ENCODE measurements around the gene CECR2. TPM values are rescaled to one million over a fixed set of nuclear protein-coding genes. Genes with fewer than 3 reads are reported as not detected.
A peak's percentile ranks its signal among the peaks of the same experiment; 100 is the strongest.

The CECR2 gene
- 10 to 100 TPM in 2 of 8 experiments, 1 to 10 TPM in 3, under 1 TPM in 3; 0.09 to 18.4 (median 6.5) TPM for total RNA-seq

GRCh38 chr22:17369439-17370025 is at the start of gene CECR2:
TSS of gene CECR2 (plus strand) at chr22:17369460. CDS start at chr22:17369784, 324 bp downstream.
- in situ Hi-C loops (cut with MboI; ENCODE audit: low pct_unique_long_range_greater_than_20kb in 2 of 9, low sequenced_read_pairs in 9 of 9, unreplicated experiment in 9 of 9), result loop anchor here in 1 of 9 experiments (10.0 kb wide), 1 partner anchor 195 kb away; no protein-coding TSS in a partner anchor
- WGBS, 10 experiments, result no CpG with 5 or more reads among the region's 92 CpGs
- Histone ChIP-seq H3K4me1 (replicated peaks in 1 of 2) (peaks cover 9 to 16% of the 10 kb centered on the region in 2 donors), H3K4me3 (peak within 1 kb of the TSS; percentile 59 to 92 (median 67)), H3K27ac (peak within 1 kb of the TSS; percentile 97 to 100)
- ATAC-seq (replicated peaks in 6 of 8), result peak in 6 of 8 experiments; percentile 66 to 74 (median 70)

- 0 to 10% (median 0%) methylated on average over 1 to 3 of the region's 5 CpGs; no CpG with 5 or more reads in 2 of the 10 experiments for WGBS, 10 experiments
- ATAC-seq (replicated peaks in 6 of 8), result peak in 7 of 8 experiments; percentile 15 to 99 (median 96)
- Histone ChIP-seq H3K4me1 (replicated peaks in 1 of 2) (peaks cover 19 to 27% of the 10 kb centered on the region in 2 donors), H3K27ac (peak overlapping the region in 1 of 2 donors; percentile 48), H3K4me3 (no peak overlapping the region)
- in situ Hi-C loops (cut with MboI; ENCODE audit: low pct_unique_long_range_greater_than_20kb in 2 of 9, low sequenced_read_pairs in 9 of 9, unreplicated experiment in 9 of 9), result loop anchor here in 1 of 9 experiments (25.0 kb wide), 1 partner anchor 93 kb away; no protein-coding TSS in a partner anchor
These were observed 49.7 kb upstream of the CECR2 start for GRCh38 chr22:17319546-17319945.

DNA sequence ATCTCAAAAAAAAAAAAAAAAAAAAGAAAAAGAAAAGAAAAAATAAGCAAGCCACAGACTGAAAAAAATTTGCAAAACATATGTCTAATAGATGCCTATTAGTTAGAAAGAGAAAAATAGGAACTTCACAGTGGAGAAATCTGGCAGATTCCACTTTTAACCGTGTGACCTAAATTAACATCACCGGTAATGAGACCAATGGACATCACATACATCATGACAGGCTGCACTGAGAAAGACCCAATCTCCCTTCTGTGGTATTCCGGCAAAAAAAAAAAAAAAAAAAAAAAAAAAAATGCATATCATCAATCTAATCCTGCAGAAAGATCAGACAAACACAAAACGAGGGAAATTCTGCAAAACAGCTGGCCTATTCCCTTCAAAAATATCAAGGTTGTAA is 46.7 kb upstream of the CECR2 start:
- Histone ChIP-seq H3K4me1 (replicated peaks in 1 of 2) (peaks cover 15 to 21% of the 10 kb centered on the region in 2 donors), H3K27ac (no peak overlapping the region), H3K4me3 (no peak overlapping the region)
- ATAC-seq (replicated peaks in 6 of 8), result peak in 4 of 8 experiments; percentile 31 to 77 (median 56)
- in situ Hi-C loops (cut with MboI; ENCODE audit: low pct_unique_long_range_greater_than_20kb in 2 of 9, low sequenced_read_pairs in 9 of 9, unreplicated experiment in 9 of 9), result loop anchor here in 1 of 9 experiments (25.0 kb wide), 1 partner anchor 90 kb away; no protein-coding TSS in a partner anchor
- 11 to 71% (median 37%) methylated on average over 2 to 4 of the region's 4 CpGs; no CpG with 5 or more reads in 1 of the 10 experiments for whole genome bisulfite sequencing, 10 experiments

DNA sequence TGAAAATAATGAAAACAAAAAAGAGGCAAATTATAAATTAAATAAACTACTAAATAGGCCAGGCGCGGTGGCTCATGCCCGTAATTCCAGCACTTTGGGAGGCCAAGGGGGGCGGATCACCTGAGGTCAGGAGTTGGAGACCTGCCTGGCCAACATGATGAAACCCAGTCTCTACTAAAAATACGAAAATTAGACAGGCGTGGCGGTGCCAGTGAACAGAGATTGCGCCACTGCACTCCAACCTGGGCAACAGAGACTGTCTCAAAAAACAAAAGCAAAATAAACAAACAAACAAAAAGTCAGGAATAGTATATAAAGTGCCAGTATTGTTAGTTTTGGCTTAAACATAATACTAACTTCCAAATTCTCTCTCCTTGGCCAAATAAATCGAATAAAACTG is 37.6 kb upstream of the CECR2 start:
- WGBS, 10 experiments, result 2 to 100% (median 74%) methylated on average over 1 to 9 of the region's 9 CpGs
- Histone ChIP-seq H3K27ac (no peak overlapping the region), H3K4me3 (no peak overlapping the region), H3K4me1 (replicated peaks in 1 of 2) (no peaks in the 10 kb centered on the region)
- no peak for ATAC-seq (replicated peaks in 6 of 8)
- in situ Hi-C loops (cut with MboI; ENCODE audit: low pct_unique_long_range_greater_than_20kb in 2 of 9, low sequenced_read_pairs in 9 of 9, unreplicated experiment in 9 of 9), result no loop called here

GRCh38 chr22:17332109-17332800 is 37.0 kb upstream of the CECR2 start:
- H3K4me1 ChIP-seq (replicated peaks in 1 of 2), result no peaks in the 10 kb centered on the region
- no peak overlapping the region for H3K4me3 ChIP-seq
- ATAC-seq (replicated peaks in 6 of 8), result no peak
- WGBS, 10 experiments, result 7 to 100% (median 84%) methylated on average over 1 to 13 of the region's 16 CpGs; no CpG with 5 or more reads in 1 of the 10 experiments
- H3K27ac ChIP-seq, result no peak overlapping the region
- in situ Hi-C loops (cut with MboI; ENCODE audit: low pct_unique_long_range_greater_than_20kb in 2 of 9, low sequenced_read_pairs in 9 of 9, unreplicated experiment in 9 of 9), result no loop called here

- 0 to 100% (median 83%) methylated on average over 1 to 5 of the region's 6 CpGs; no CpG with 5 or more reads in 1 of the 10 experiments for WGBS, 10 experiments
- in situ Hi-C loops (cut with MboI; ENCODE audit: low pct_unique_long_range_greater_than_20kb in 2 of 9, low sequenced_read_pairs in 9 of 9, unreplicated experiment in 9 of 9), result no loop called here
- Histone ChIP-seq H3K4me1 (replicated peaks in 1 of 2) (no peaks in the 10 kb centered on the region), H3K4me3 (no peak overlapping the region), H3K27ac (no peak overlapping the region)
- no peak for ATAC-seq (replicated peaks in 6 of 8)
These were observed 35.2 kb upstream of the CECR2 start for GRCh38 chr22:17334059-17334458.

GRCh38 chr22:17334983-17335382 is 34.3 kb upstream of the CECR2 start:
- WGBS, 10 experiments, result 0 to 100% (median 80%) methylated on average over 1 to 3 of the region's 6 CpGs; no CpG with 5 or more reads in 5 of the 10 experiments
- Histone ChIP-seq H3K27ac (no peak overlapping the region), H3K4me3 (no peak overlapping the region), H3K4me1 (replicated peaks in 1 of 2) (no peaks in the 10 kb centered on the region)
- in situ Hi-C loops (cut with MboI; ENCODE audit: low pct_unique_long_range_greater_than_20kb in 2 of 9, low sequenced_read_pairs in 9 of 9, unreplicated experiment in 9 of 9), result no loop called here
- ATAC-seq (replicated peaks in 6 of 8), result no peak

DNA sequence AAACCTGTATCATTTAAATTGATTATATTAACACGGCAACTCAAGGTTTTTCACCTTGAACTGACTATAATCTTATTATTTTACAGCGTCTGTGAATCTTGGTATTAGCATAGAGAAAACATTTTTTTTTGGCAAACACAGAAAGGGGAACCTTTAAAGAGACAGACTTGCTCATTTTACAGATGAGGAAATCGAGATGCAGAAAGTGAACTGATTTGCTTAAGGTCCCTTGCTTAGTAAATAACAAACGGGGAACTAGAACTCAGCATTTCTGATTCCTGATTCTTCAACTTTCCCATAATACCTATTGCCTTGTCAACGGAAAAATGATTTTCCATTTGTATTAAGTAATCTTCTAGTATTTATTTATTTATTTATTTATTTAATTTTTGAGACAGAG is 33.2 kb upstream of the CECR2 start:
- in situ Hi-C loops (cut with MboI; ENCODE audit: low pct_unique_long_range_greater_than_20kb in 2 of 9, low sequenced_read_pairs in 9 of 9, unreplicated experiment in 9 of 9), result no loop called here
- ATAC-seq (replicated peaks in 6 of 8), result no peak
- H3K27ac ChIP-seq, result no peak overlapping the region
- H3K4me3 ChIP-seq, result no peak overlapping the region
- WGBS, 10 experiments, result 10 to 94% (median 80%) methylated on average over 3 to 5 of the region's 5 CpGs
- no peaks in the 10 kb centered on the region for H3K4me1 ChIP-seq (replicated peaks in 1 of 2)

GRCh38 chr22:17337639-17338038 is 31.6 kb upstream of the CECR2 start:
- WGBS, 10 experiments, result 11 to 92% (median 74%) methylated on average over 1 to 7 of the region's 11 CpGs; no CpG with 5 or more reads in 1 of the 10 experiments
- in situ Hi-C loops (cut with MboI; ENCODE audit: low pct_unique_long_range_greater_than_20kb in 2 of 9, low sequenced_read_pairs in 9 of 9, unreplicated experiment in 9 of 9), result no loop called here
- ATAC-seq (replicated peaks in 6 of 8), result no peak

DNA sequence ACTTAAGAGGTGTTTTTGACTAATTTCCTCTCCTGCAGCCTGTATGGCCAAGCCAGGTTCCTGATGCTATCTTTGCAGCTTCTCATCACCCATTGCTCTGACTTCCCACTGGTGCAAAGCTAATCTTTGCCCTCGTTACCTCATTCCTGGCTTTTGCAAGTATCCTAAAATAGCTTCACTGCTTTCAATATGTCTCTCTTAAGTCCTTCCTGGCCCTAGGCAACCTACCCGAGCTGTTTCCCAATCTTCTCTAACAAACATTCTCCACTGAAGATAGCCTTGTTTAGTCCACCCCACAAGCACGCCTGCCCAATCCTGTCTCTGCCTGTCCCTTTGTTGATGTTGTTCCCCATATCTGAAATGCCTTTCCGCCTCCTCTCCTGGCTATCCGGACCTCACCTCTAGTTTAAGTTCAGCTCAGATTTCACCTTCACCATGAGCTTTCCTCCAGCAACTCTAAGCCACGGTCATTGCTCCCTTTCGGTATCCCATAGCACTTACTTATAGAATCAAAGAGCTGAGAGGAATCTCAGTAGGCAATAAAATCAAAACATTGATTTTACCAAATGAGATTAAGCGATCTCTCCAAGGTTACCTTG is 30.1 kb upstream of the CECR2 start:
- no peak for ATAC-seq (replicated peaks in 6 of 8)
- H3K4me3 ChIP-seq, result no peak overlapping the region
- H3K4me1 ChIP-seq (replicated peaks in 1 of 2), result no peaks in the 10 kb centered on the region
- in situ Hi-C loops (cut with MboI; ENCODE audit: low pct_unique_long_range_greater_than_20kb in 2 of 9, low sequenced_read_pairs in 9 of 9, unreplicated experiment in 9 of 9), result no loop called here
- H3K27ac ChIP-seq, result no peak overlapping the region
- 7 to 96% (median 62%) methylated on average over 4 to 8 of the region's 8 CpGs; no CpG with 5 or more reads in 2 of the 10 experiments for WGBS, 10 experiments

More at GRCh38 chr22:17337639-17338038, 31.6 kb upstream of the CECR2 start:
- no peaks in the 10 kb centered on the region for H3K4me1 ChIP-seq (replicated peaks in 1 of 2)
- no peak overlapping the region for H3K27ac ChIP-seq
- no peak overlapping the region for H3K4me3 ChIP-seq

- WGBS, 10 experiments, result 4 to 93% (median 35%) methylated on average over 1 to 5 of the region's 5 CpGs; no CpG with 5 or more reads in 4 of the 10 experiments
- in situ Hi-C loops (cut with MboI; ENCODE audit: low pct_unique_long_range_greater_than_20kb in 2 of 9, low sequenced_read_pairs in 9 of 9, unreplicated experiment in 9 of 9), result no loop called here
- Histone ChIP-seq H3K4me1 (replicated peaks in 1 of 2) (no peaks in the 10 kb centered on the region), H3K27ac (no peak overlapping the region), H3K4me3 (no peak overlapping the region)
- ATAC-seq (replicated peaks in 6 of 8), result no peak
These were observed 26.9 kb upstream of the CECR2 start for GRCh38 chr22:17342361-17342760.

DNA sequence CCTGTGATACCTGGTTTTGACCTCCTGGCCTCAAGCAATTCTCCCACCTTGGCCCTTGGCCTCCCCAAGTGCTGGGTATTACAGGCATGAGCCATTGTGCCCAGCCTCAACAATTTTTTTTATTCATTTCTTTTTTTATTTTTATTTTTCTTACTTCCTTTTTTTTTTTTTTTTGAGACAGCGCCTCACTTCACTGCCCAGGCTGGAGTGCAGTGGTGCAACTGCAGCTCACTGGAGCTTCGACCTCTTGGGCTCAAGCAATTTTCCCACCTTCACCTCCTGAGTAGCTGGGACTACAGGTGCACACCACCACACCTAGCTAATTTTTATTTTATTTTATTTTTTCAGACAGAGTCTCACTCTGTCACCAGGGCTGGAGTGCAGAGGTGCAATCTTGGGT is 25.5 kb upstream of the CECR2 start:
- 33 to 100% (median 95%) methylated on average over 1 to 2 of the region's 2 CpGs; no CpG with 5 or more reads in 3 of the 10 experiments for WGBS, 10 experiments
- in situ Hi-C loops (cut with MboI; ENCODE audit: low pct_unique_long_range_greater_than_20kb in 2 of 9, low sequenced_read_pairs in 9 of 9, unreplicated experiment in 9 of 9), result no loop called here

DNA sequence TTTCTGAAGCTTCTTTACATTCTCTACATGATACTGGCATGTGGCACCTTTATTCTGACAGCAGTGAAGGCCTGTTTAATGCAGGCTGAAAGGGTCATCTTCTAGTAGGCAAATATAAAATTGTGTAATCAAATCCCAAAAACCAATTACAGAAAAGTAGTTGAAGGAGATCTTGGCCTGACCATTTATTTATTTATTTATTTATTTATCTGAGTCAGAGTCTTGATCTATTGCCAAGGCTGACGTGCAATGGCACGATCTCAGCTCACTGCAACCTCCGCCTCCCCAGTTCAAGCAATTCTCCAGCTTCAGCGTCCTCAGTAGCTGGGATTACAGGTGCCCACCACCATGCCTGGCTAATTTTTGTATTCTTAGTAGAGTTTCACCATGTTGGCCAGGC is 22.7 kb upstream of the CECR2 start:
- WGBS, 10 experiments, result 0 to 100% (median 63%) methylated on average over 1 to 4 of the region's 4 CpGs; no CpG with 5 or more reads in 3 of the 10 experiments
- no peak overlapping the region for H3K27ac ChIP-seq
- no peak for ATAC-seq (replicated peaks in 6 of 8)
- in situ Hi-C loops (cut with MboI; ENCODE audit: low pct_unique_long_range_greater_than_20kb in 2 of 9, low sequenced_read_pairs in 9 of 9, unreplicated experiment in 9 of 9), result no loop called here
- H3K4me3 ChIP-seq, result no peak overlapping the region
- no peaks in the 10 kb centered on the region for H3K4me1 ChIP-seq (replicated peaks in 1 of 2)

More for the DNA sequence above, 25.5 kb upstream of the CECR2 start:
- ATAC-seq (replicated peaks in 6 of 8), result no peak
- Histone ChIP-seq H3K4me3 (no peak overlapping the region), H3K4me1 (replicated peaks in 1 of 2) (no peaks in the 10 kb centered on the region), H3K27ac (no peak overlapping the region)

Data from motor neuron (in vitro differentiated cells).